ENCODE data around the gene WDR3.
"Not testable (repeated sequence)": the region's sequence is repeated elsewhere in the genome, so short reads cannot be mapped to it uniquely, and the experiment has no call there.

Gene WDR3

DNA sequence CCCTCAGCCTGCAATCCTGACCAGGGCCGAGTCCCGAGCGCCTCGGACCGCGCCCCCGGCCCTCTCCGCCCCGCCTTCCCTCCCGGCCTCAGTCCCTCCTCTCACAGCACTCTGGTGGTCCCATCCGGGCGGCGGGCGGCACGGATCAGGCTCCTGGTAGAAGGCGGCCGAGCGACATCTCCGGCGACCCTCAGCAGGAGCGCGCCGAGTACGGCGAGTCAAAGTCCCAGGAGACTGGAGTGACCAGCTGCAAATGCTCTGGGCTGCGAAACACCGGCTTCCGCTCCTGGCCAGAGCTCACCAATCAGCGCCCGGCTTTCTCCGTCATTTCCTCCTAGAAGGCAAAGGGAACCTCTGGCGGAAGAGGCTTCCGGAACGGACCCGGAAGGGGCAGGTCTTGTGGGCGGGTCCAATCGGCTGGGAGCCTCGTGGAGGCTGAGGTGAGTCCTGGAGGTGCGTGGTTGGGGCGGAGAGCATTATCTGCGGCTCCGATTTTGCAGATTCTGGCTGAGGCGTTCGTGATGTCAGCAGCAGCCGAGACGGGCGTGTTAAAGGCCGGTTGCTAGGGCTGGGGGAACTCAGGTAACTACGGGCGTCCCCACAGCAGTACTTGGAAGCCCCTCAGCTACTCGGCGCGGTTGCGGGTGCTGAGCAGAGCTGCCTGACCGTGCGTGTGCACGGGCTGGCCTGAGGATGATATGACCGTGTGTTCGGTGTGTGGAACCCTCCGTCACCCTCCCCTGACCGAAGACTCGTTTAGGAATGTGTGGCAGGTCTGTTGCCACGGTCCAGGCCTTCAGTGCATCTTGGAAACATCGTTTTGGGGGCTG is at the start of gene WDR3, which contains the start of gene GDAP2:
Gene WDR3, plus strand, starts transcription at position 397 of the 830 bp plus-strand sequence. CDS start 3,581 bp downstream, outside the sequence.
Gene GDAP2, minus strand, starts transcription at position 279 of the 830 bp plus-strand sequence. CDS start 9,264 bp downstream, outside the sequence.
- peak; percentile 89 for DNase-seq (ENCODE audit: low read depth in 2 of 2, low spot score in 1 of 2)

DNA sequence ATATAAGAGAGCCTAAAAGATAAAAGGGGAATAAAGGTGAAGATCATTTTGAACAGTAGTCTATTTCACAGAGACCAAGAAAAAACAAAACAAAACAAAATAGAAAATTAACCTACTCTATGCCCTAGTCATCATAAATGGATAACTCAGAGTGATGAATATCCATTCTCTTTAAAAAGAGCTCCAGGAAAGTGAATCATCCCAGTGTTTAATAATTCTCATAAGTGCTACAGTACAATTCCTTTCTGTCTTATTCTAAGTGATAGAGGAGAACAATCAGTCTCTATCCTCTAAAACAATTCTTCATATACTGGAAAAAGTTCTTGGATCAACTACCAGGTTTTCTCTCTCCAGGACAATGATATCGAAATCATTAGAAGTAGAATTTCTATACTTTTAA is 45.9 kb upstream of the WDR3 start:
- no peak for DNase-seq (ENCODE audit: low read depth in 2 of 2, low spot score in 1 of 2)

DNA sequence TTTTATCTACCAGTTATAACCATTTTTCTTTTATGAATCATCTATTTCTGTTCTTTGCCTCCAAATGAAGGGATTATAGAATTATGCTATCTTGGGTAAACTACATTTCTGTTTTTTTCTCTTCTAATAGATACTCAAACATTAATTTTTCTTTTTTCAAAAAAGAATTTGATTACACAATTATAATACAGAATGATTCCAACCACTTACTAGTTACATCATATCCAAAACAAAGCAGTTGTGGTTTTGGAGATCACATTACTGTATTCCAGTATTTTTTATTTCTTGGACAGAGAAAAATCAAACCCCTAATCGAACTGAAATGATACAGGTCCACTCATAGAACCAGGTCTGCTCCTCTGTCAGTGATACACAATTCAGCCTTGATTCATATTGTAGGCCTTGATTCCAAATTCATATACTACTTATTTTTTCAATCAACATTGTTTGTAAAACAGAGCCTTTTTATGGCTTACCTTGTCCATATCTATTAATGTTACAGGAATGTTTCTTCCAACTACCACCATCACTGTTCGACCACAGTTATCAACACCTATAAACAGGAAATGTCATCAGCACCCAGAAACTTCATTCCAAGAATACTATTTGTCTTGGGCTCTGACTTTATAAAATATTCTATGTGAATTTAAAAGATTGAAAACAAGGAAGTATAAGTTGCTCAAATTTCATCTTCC is 43.3 kb upstream of the WDR3 start:
- DNase-seq (ENCODE audit: low read depth in 2 of 2, low spot score in 1 of 2) = no peak

DNA sequence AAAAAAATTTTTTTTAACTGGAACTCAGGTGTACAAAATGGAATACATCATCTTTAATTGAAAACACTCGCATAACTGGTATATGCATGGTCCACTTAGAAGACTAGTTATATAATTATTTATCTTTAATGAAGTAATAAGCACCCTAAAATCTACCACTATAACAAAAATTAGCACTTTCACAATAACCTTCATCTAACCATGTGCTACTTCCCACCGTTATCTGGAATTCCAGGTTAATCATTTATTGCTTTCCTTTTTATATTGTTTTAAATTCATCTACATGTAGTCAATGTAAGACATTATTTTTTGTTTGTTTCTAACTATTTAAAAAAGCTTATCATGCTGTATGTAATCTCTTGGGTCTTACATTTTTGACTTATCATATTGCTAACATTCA is 39.1 kb upstream of the WDR3 start:
- DNase-seq (ENCODE audit: low read depth in 2 of 2, low spot score in 1 of 2) = no peak

DNA sequence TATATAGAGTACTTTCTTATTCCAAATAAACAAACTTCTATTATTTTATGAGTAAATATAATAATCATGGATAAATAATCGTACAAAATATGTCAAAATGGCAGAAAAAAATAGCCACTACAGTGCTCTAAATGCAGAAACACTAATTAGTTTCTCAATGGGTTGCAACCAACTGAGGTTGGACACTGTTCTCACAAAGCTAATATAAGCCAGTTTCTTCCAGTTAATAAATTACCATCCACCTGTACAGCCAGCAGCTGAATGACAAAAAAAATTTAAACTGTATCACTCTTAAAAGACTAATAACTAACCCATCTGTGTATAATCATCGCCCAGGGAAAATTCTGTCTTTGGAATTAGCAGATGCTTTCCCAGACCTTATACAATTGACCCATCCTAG is 37.0 kb upstream of the WDR3 start:
- no peak for DNase-seq (ENCODE audit: low read depth in 2 of 2, low spot score in 1 of 2)

DNA sequence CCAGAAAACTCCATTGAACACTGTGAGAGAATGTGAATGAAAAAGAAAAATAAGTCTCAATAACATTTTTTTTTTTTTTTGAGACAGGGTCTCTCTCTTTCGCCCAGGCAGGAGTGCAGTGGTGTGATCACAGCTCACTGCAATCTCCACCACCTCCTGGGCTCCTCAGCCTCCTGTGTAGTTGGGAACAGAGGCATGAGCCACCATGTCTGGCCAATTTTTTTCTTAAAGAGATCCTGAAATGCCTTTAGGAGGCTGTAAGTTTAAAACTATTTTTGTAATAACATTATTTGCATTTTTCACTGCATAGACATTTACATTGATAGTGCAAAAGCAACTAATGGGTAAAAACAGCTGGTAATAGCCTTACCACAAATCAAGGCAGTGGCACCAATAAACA is 35.5 kb upstream of the WDR3 start:
- no peak for DNase-seq (ENCODE audit: low read depth in 2 of 2, low spot score in 1 of 2)

DNA sequence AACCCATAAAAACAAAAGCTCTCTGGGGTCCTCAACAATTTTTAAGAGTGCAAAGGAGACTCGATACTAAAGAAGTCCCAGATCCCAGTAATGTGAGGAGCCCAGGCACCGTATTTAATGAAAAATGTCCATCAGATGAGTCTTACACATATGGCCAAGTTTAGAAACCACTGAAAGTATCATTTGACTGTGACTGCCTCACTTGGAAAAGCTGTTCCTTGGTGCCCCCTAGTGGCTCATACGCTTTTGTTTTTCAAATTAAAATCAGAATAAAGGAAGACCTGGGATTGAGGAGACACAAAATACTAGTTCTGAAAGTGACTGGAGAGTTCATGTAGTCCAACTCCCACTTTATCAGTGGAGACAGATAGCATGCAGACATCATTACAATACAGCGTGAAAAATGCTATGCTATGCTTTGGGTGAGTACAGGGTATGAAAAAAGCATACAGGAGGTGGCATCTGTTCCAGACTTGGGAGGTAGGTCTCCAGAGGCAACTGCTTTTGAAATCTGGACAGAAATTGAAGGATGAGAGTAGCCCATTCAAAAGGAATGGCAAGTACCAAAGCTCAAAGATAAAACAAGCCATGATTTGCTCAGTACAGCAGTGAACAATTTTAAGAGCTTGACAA is 33.9 kb upstream of the WDR3 start:
- DNase-seq (ENCODE audit: low read depth in 2 of 2, low spot score in 1 of 2) = peak in 1 of 2 donors; percentile 28

DNA sequence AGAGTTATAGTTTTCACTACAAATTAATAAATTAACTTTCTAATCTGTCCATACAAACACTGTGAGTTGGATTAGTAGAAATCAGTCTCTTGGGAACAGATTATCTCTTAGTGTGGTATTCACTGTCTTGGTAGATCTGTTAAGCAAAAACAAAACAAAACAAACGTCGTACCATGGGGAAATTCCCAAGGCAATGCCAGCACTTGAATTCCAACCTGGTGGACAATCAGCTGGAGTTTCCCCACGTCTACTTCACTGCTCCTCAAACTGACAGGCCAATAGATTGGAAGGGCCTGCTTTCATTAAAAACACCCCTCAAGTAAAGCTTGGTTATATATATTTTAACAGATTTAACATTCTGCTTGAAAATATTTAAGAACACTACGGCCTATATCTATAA is 32.0 kb upstream of the WDR3 start:
- DNase-seq (ENCODE audit: low read depth in 2 of 2, low spot score in 1 of 2) = no peak

DNA sequence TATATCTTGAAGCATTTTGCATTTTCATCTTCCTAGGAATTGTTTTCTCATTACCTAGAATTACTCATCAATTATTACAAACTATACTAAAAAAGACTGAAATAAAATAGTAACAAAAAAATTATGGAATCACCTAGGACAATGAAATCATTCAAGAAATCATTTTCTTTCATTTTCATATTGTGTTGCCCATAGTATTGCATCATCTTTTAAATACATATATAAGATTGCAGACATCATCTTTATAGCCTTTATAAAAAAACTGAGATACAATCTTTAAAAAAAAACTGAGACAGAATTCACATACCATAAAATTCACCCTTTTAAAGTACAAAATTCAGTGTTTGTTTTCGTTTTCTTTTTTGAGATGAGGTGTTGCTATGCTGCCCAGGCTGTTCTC is 29.7 kb upstream of the WDR3 start:
- DNase-seq (ENCODE audit: low read depth in 2 of 2, low spot score in 1 of 2) = no peak

DNA sequence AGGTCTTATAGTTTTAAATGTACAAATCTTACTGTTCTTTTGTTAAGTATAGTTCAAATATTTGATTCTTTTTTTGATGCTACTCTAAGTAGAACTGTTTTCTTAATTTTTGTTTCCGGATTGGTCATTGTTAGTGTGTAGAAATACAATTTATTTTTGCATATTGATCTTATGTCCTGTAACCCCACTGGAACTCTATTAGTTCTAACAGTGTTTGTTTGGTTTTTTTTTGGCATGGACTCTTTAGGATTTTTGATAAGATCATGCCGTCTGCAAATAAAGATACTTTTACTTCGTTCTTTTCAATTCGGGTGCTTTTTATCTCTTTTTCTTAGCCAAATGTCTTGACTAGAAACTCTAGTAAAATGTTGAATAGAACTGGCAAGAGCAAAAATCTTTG is 26.6 kb upstream of the WDR3 start:
- DNase-seq (ENCODE audit: low read depth in 2 of 2, low spot score in 1 of 2) = no peak

DNA sequence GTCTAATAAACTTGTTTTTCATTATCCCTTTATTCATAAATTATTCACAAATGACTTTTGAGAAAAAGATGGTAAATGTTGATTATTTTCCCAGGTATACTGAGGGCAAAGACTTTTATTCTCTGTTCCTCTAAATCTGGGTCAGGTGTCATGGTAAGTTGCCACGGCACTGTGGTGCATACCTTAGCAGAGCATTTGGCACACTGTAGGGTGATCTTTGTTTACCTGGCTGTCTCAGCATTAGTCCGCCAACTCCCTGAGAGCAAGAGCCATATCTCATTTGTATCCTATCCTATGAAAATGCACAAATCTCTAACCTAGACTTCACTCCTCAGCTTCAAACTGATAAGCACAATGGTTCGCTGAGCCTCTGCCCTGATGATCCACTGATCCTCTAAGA is 25.1 kb upstream of the WDR3 start:
- DNase-seq (ENCODE audit: low read depth in 2 of 2, low spot score in 1 of 2) = no peak

DNA sequence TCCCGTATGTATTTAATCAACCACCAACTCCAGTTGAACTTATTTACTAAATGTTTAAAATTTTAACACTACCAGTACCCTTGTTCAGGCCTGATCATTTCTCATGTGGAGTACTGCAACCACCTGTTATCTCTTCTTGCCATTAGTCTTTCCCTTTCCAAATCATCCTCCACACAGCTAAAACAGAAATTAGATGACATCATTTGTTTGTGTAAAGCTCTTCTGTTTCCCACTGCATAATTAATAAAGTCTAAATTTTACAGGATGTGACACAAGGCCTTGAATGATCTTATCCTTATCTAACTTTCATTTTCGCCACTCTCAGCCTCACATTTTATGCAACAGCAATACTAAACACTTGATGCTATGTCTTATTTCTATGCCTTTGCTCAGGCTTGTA is 24.5 kb upstream of the WDR3 start:
- DNase-seq (ENCODE audit: low read depth in 2 of 2, low spot score in 1 of 2) = no peak

DNA sequence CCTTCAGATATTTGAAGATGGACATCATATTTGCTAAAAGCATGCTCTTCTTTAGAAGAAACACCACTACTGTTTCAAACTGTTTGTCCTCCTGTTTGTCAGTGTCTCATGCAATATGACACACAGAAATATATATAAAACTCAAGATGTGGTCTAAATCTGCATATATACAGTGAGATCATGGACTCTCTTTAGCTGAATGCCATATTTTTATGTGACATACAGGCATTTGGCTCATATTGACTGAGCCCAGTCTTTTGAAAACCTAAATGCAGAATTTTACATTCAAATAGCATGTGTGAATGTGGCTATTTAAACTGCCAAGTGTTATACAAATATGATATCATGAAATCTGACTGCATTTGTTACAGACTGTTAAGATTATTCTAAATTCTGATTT is 18.5 kb upstream of the WDR3 start:
- no peak for DNase-seq (ENCODE audit: low read depth in 2 of 2, low spot score in 1 of 2)

DNA sequence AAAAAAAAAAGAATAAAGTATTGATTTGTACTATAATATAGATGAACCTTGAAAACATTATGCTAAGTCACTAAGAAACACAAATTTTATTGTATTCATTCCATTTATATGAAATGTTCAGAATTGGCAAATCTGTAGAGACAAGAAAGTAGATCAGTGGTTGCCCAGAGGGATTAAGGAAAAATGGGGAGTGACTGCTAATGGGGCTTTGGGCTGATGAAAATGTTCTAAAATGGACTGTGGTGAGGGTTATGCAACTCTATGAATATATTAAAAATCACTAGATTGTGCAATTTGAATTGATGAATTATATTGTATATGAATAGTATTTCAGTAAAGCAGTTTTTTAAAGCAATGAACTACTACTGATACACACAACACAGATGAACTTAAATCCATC is 10.2 kb upstream of the WDR3 start:
- DNase-seq (ENCODE audit: low read depth in 2 of 2, low spot score in 1 of 2) = no peak

DNA sequence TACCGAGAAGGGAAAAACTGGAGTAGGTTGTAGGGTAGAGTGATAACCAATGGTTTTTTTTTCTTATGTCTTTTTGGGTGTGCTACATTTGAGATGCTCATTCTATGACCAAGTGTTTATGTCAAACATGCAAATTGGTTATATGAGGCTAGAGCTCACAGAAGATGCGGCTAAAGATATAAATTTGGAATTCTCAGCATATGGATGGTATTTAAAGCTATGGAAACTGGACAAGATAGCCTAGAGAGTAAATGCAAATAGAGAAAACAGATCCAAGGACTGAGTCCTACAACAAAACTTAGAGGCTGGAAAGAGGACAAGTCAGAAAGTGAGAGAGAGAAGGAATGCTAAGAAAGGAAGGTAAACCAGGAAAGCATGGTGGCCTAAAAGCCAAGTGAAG is 7.5 kb upstream of the WDR3 start:
- DNase-seq (ENCODE audit: low read depth in 2 of 2, low spot score in 1 of 2) = no peak

DNA sequence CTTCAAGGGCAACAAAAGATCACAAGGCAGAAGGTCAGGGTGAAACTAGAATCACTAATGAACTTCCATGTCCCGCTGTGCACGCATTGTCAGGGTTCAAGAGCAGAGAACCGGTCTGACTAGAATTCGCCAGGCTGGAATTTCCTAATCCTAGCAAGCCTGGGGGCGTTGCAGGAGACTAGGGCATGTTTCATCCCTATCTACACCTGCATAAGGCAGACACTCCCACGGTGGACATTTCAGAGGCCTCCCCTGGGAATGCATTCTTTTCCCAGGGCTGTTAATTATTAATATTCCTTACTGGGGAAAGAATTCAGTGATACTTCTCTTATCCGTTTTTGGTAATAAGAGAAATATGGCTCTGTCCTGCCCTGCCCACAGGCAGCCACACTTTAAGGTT is 6.8 kb upstream of the WDR3 start:
- not testable (repeated sequence) for DNase-seq (ENCODE audit: low read depth in 2 of 2, low spot score in 1 of 2)

DNA sequence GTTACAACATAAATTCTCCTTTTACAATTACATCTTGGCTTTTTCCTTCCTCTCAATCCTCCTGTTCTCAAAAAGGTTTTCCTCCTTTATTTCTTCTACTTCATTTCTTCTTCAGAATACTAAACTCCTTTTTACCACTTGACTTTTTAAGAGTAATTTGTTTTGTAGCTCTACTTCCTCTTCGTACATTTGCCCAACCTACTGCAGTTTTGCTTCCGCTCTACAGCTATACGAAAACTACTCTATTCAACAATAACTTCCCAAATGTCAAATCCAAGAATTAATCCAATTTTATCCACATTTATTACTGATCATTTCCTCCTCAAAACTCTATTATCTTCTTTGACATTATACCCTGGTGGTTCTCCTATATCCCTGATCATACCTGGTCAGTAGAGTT is 3.6 kb upstream of the WDR3 start:
- DNase-seq (ENCODE audit: low read depth in 2 of 2, low spot score in 1 of 2) = no peak

DNA sequence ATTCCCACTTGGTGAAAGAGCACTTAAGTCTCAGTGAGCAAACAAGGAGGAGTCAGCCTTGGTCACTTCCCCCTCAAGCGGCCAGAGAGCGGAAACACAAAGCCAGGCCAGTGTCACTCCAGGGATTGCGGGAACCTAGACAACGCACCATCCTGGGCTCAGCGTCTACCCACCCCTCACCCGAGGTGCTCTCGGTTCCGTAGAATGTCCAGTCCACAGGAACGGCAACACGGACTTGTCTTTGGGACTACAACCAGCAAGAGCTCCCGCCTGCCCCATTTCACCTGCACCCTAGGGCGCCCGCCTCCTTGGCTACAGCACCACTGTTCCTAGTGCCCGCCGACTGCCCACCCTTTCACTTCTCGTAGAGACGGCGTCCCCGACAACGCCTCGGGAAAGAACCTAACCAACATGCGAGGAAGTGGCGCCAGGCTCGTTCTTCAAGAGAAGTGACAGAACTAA is 627 bp upstream of the WDR3 start:
- peak in 1 of 2 donors; percentile 7 for DNase-seq (ENCODE audit: low read depth in 2 of 2, low spot score in 1 of 2)

DNA sequence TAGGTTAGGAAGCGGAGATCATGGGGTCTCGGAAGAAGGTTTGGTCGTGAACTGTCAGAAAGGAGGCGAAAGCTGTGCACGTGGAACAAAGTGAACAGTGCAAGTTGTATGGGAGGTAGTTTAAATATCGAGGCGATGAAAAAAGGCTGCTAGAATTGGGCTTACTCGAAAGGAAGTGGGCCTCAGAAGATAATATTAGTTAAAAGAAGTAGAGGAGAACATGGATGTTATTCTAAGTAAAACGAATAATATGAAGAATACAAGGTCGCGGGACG is 571 bp downstream of the WDR3 start:
- no peak for DNase-seq (ENCODE audit: low read depth in 2 of 2, low spot score in 1 of 2)

DNA sequence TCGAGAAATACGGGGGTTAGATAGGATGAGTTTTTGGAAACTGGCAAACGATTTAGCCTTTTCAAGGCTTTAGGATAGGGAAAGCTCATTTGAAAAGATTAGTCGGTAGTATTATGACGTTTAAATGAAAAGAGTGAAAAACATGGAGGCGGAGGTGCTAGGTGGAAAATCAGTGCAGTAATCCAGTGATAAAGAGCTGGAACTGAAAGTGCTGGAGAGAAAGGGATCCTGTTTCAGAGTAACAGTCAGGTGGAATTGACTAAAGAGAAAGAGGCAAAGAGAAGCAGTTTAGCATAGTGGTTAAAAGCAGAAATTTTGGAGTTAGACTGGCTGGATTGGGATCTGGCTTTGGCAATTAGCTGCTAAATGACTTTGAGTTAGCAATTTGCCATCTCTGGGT is 945 bp downstream of the WDR3 start:
- no peak for DNase-seq (ENCODE audit: low read depth in 2 of 2, low spot score in 1 of 2)

DNA sequence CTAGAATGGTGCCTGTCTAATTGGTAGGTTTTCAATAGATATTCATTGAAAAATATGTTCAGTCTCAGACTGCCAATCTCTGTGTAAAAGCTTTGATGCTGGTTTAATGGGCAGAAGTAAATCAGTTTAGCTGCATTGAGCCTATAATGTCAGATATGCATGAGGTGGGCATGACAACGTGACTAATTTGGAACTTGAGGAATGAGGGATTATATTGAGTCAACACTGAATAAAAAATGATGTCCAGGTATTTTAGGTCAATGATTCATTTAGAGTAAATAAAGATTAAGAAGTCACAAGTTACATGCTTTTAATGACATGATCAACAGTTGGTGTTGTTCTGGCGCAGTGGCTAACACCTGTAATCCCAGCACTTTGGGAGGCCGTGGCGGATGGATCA is 3.0 kb downstream of the WDR3 start:
- no peak for DNase-seq (ENCODE audit: low read depth in 2 of 2, low spot score in 1 of 2)

DNA sequence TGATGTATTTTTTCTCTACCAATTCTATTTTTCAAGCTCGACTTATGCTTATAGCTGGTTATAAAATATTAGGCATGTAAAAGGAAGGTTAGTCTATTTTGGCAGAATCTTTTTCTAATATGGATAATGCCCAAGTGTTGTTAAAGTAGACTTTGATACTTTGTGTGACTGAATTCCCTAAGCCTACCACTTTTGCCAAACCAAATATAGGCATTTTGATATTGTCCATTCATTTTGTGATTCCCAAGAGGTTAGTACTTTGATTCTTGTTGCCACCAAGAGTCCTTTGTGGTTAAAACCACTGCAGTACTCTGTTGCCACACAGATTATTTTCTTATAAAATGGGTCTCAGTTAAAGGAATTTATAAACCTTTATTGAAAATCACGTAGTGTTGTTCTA is 4.2 kb downstream of the WDR3 start:
- no peak for DNase-seq (ENCODE audit: low read depth in 2 of 2, low spot score in 1 of 2)

Data from stimulated activated CD8-positive, alpha-beta memory T cell treated with anti-CD3 and anti-CD28 coated beads, Interleukin-4, amount 100 ng/mL, for 4 hours (primary cell).